ENCODE data around the gene STAB1. TPM values are rescaled to one million over a fixed set of nuclear protein-coding genes. Genes with fewer than 3 reads are reported as not detected.

The STAB1 gene
- total and polyA plus RNA-seq, 2 of the 8 experiments (the other 6 are each of a cell fraction or from before 2014, with no cell fraction given), result 1.0 to 1.9 TPM

GRCh38 chr3:52477076-52477795 lies 17.9 kb upstream of the STAB1 start (continued):
- TF ChIP-seq NANOG (IDR thresholded peaks at IDR 0.05; ENCODE audit: insufficient read depth, low read depth, low read length, poor library complexity, severe bottlenecking), result no peak
- TF ChIP-seq GTF2F1 (IDR thresholded peaks at IDR 0.05; ENCODE audit: borderline replicate concordance, low read depth, low read length), result no peak
- TF ChIP-seq RNF2 (IDR thresholded peaks at IDR 0.05; ENCODE audit: borderline replicate concordance, low read depth, low read length, missing control alignments, poor library complexity, severe bottlenecking), result no peak
